Measurements from ENCODE around the gene UBE3B. TPM values are rescaled to one million over a fixed set of nuclear protein-coding genes. Genes with fewer than 3 reads are reported as not detected.

UBE3B gene
- total RNA-seq, 1 experiment from 2014 or later, result 29.3 TPM

- TF ChIP-seq ZNF512 (CRISPR knock-in tag; IDR thresholded peaks at IDR 0.05; ENCODE audit: borderline replicate concordance), result no peak
- no peak for TF ChIP-seq OVOL2 (CRISPR knock-in tag; IDR thresholded peaks at IDR 0.05; ENCODE audit: borderline replicate concordance)
Observed at GRCh38 chr12:109497675-109498074, 20.2 kb downstream of the UBE3B start (continued).

- CTCF ChIA-PET, result interaction anchor here (1.2 kb wide), 1 partner anchor 18 kb away, joined by 5 read pairs; no protein-coding TSS in a partner anchor
- no peak for ATAC-seq
- Mint-ChIP-seq H3K36me3 (peaks cover 61% of the 10 kb centered on the region), H3K27me3 (ENCODE audit: low read depth) (no peaks in the 10 kb centered on the region), H3K4me1 (no peaks in the 10 kb centered on the region), H3K4me3 (no peak overlapping the region), H3K27ac (no peak overlapping the region), H3K9me3 (peaks cover 11% of the 10 kb centered on the region)
- no peak for DNase-seq (ENCODE audit: low spot score)
- POLR2A ChIA-PET, result no interaction called here
- TF ChIP-seq FOXP4 (CRISPR knock-in tag; IDR thresholded peaks at IDR 0.05) (no peak), E2F5 (CRISPR knock-in tag; IDR thresholded peaks at IDR 0.05) (no peak), ZNF423 (CRISPR knock-in tag; IDR thresholded peaks at IDR 0.05) (no peak), HMGXB4 (CRISPR knock-in tag; IDR thresholded peaks at IDR 0.05) (no peak), ZSCAN18 (CRISPR knock-in tag; IDR thresholded peaks at IDR 0.05) (no peak), ATF6 (CRISPR knock-in tag; IDR thresholded peaks at IDR 0.05) (no peak), NFATC4 (CRISPR knock-in tag; IDR thresholded peaks at IDR 0.05) (no peak), AR (CRISPR knock-in tag; IDR thresholded peaks at IDR 0.05) (no peak), GABPB1 (CRISPR knock-in tag; IDR thresholded peaks at IDR 0.05) (no peak), ZNF232 (CRISPR knock-in tag; IDR thresholded peaks at IDR 0.05) (no peak), USF2 (CRISPR knock-in tag; IDR thresholded peaks at IDR 0.05) (no peak), E2F1 (CRISPR knock-in tag; IDR thresholded peaks at IDR 0.05) (no peak), E2F4 (CRISPR knock-in tag; IDR thresholded peaks at IDR 0.05; ENCODE audit: borderline replicate concordance, low read depth) (no peak), FOXK1 (CRISPR knock-in tag; IDR thresholded peaks at IDR 0.05) (no peak)
Observed at GRCh38 chr12:109500406-109501185, 23.2 kb downstream of the UBE3B start.
